H9 (cell line): ENCODE results near the gene GCN1. TPM values are rescaled to one million over a fixed set of nuclear protein-coding genes. Genes with fewer than 3 reads are reported as not detected.

Source experiments
- DNase-seq: peaks from one replicate; pipeline ENCODE4 v3.0.0-alpha.2; 2017
- H2AFZ ChIP-seq: one replicate; pipeline ENCODE4 v1.6.1; 2013; ENCODE audit warnings: mild to moderate bottlenecking, low read length, control low read depth, moderate library complexity
- H2AK5ac ChIP-seq: 2 replicates; pipeline ENCODE4 v1.6.1; 2013; ENCODE audit warnings: low read length, control low read depth, mixed read lengths; ENCODE audit not compliant: insufficient read length
- H2BK120ac ChIP-seq: one replicate; pipeline ENCODE4 v1.6.1; 2013; ENCODE audit warnings: low read depth, mild to moderate bottlenecking, low read length, control low read depth, inconsistent platforms; ENCODE audit not compliant: poor library complexity, severe bottlenecking
- H2BK12ac ChIP-seq: 2 replicates; pipeline ENCODE4 v1.6.1; 2013; ENCODE audit warnings: low read length, control low read depth, mixed read lengths, low read depth; ENCODE audit not compliant: insufficient read length
- H2BK15ac ChIP-seq: 2 replicates; pipeline ENCODE4 v1.6.1; 2013; ENCODE audit warnings: low read depth, low read length, control low read depth
- H2BK20ac ChIP-seq: one replicate; pipeline ENCODE4 v1.6.1; 2013; ENCODE audit warnings: low read depth, mild to moderate bottlenecking, low read length, control low read depth, inconsistent platforms; ENCODE audit not compliant: poor library complexity, severe bottlenecking
- H2BK5ac ChIP-seq: 2 replicates; pipeline ENCODE4 v1.6.1; 2013; ENCODE audit warnings: low read length, control low read depth, mixed read lengths; ENCODE audit not compliant: insufficient read length
- H3K14ac ChIP-seq: 2 replicates; pipeline ENCODE4 v1.6.1; 2013; ENCODE audit warnings: low read length, control low read depth; ENCODE audit not compliant: insufficient read depth
- H3K18ac ChIP-seq: 2 replicates; pipeline ENCODE4 v1.6.1; 2013; ENCODE audit warnings: low read depth, mild to moderate bottlenecking, mixed read lengths, low read length, control low read depth; ENCODE audit not compliant: insufficient read length
- H3K23ac ChIP-seq: 2 replicates; pipeline ENCODE4 v1.6.1; 2013; ENCODE audit warnings: low read length, control low read depth, mixed read lengths, low read depth; ENCODE audit not compliant: insufficient read length
- H3K23me2 ChIP-seq: 2 replicates; pipeline ENCODE4 v1.6.1; 2013; ENCODE audit warnings: low read depth, mild to moderate bottlenecking, mixed read lengths, low read length, control low read depth; ENCODE audit not compliant: insufficient read length, poor library complexity, severe bottlenecking
- H3K27ac ChIP-seq: 2 replicates; pipeline ENCODE4 v1.5.1; 2013; ENCODE audit warnings: low read length, control low read depth, mixed read lengths, low read depth; ENCODE audit not compliant: insufficient read length
- H3K27me3 ChIP-seq: 2 replicates; pipeline ENCODE4 v1.6.1; 2013; ENCODE audit warnings: low read length, control low read depth, inconsistent platforms; ENCODE audit not compliant: insufficient read depth
- H3K4ac ChIP-seq: 2 replicates; pipeline ENCODE4 v1.6.1; 2013; ENCODE audit warnings: low read depth, mild to moderate bottlenecking, control low read depth, inconsistent platforms, low read length, moderate library complexity
- H3K4me1 ChIP-seq: 2 replicates; pipeline ENCODE4 v1.6.1; 2013; ENCODE audit warnings: low read length, control low read depth, inconsistent platforms; ENCODE audit not compliant: insufficient read depth
- H3K4me2 ChIP-seq: 2 replicates; pipeline ENCODE4 v1.6.1; 2013; ENCODE audit warnings: low read length, control low read depth, mixed read lengths; ENCODE audit not compliant: insufficient read length, insufficient read depth
- H3K56ac ChIP-seq: 2 replicates; pipeline ENCODE4 v1.6.1; 2013; ENCODE audit warnings: low read depth, mild to moderate bottlenecking, mixed read lengths, low read length, control low read depth; ENCODE audit not compliant: insufficient read length
- H3K79me1 ChIP-seq: 2 replicates; pipeline ENCODE4 v1.6.1; 2013; ENCODE audit warnings: low read depth, mild to moderate bottlenecking, moderate library complexity, low read length, control low read depth, inconsistent platforms; ENCODE audit not compliant: insufficient read depth, poor library complexity, severe bottlenecking
- H3K79me2 ChIP-seq: 2 replicates; pipeline ENCODE4 v1.6.1; 2013; ENCODE audit warnings: low read length, control low read depth, inconsistent platforms; ENCODE audit not compliant: insufficient read depth
- H3K9ac ChIP-seq: 2 replicates; pipeline ENCODE4 v1.6.1; 2013; ENCODE audit warnings: low read length, control low read depth, mixed read lengths; ENCODE audit not compliant: insufficient read length; ENCODE audit errors: extremely low read depth
- H3K9me3 ChIP-seq: one replicate; pipeline ENCODE4 v1.6.1; 2013; ENCODE audit warnings: low read depth, low read length, inconsistent platforms; ENCODE audit not compliant: control insufficient read depth
- H3T11ph ChIP-seq: one replicate; pipeline ENCODE4 v1.6.1; 2013; ENCODE audit warnings: mild to moderate bottlenecking, low read length, control low read depth, inconsistent platforms
- H4K20me1 ChIP-seq: one replicate; pipeline ENCODE4 v1.6.1; 2013; ENCODE audit not compliant: control insufficient read depth, insufficient read length, insufficient read depth
- H4K5ac ChIP-seq: 2 replicates; pipeline ENCODE4 v1.6.1; 2013; ENCODE audit warnings: low read depth, mild to moderate bottlenecking, mixed read lengths, low read length, control low read depth; ENCODE audit not compliant: insufficient read length
- H4K8ac ChIP-seq: replicated peaks from 2 replicates; pipeline ENCODE4 v1.6.1; 2013; ENCODE audit warnings: low read length, control low read depth, mixed read lengths, low read depth; ENCODE audit not compliant: insufficient read length
- H4K91ac ChIP-seq: 2 replicates; pipeline ENCODE4 v1.6.1; 2013; ENCODE audit warnings: low read depth, mild to moderate bottlenecking, moderate library complexity, mixed read lengths, low read length, control low read depth; ENCODE audit not compliant: insufficient read length
- H3K27ac Mint-ChIP-seq, 3 experiments: 2 replicates in 2 of 3; 3 replicates in 1 of 3; pipeline ENCODE4 v1.8.0; 2020 to 2021; ENCODE audit warnings: mixed read lengths in 3 of 3, mild to moderate bottlenecking in 1 of 3, moderate library complexity in 1 of 3
- H3K27me3 Mint-ChIP-seq: 2 replicates; pipeline ENCODE4 v1.8.0; 2021; ENCODE audit warnings: low read depth, mild to moderate bottlenecking, moderate library complexity, mixed read lengths
- H3K36me3 Mint-ChIP-seq, 3 experiments: 2 replicates in 2 of 3; 3 replicates in 1 of 3; pipeline ENCODE4 v1.8.0; 2020 to 2021; ENCODE audit warnings: low read depth in 3 of 3, mixed read lengths in 3 of 3; ENCODE audit not compliant: insufficient read depth in 1 of 3
- H3K4me1 Mint-ChIP-seq, 2 experiments: 2 replicates each; pipeline ENCODE4 v1.8.0; 2020; ENCODE audit warnings: mixed read lengths in 2 of 2
- H3K4me3 Mint-ChIP-seq, 2 experiments: 2 replicates in 1 of 2; 3 replicates in 1 of 2; pipeline ENCODE4 v1.8.0; 2020 to 2021; ENCODE audit warnings: mild to moderate bottlenecking in 2 of 2, mixed read lengths in 2 of 2, moderate library complexity in 1 of 2
- H3K9me3 Mint-ChIP-seq, 2 experiments: 2 replicates in 1 of 2; 3 replicates in 1 of 2; pipeline ENCODE4 v1.8.0; 2020; ENCODE audit warnings: mild to moderate bottlenecking in 2 of 2, mixed read lengths in 2 of 2, moderate library complexity in 1 of 2
- CTCF ChIP-seq: fragments of 200-600 bp; sonication (generic); conservative IDR thresholded peaks from 3 replicates; pipeline ENCODE4 v1.8.0; 2021; ENCODE audit warnings: antibody characterized with exemption, mild to moderate bottlenecking
- WGBS: extraction: QIAGEN DNeasy Blood & Tissue Kit; methylation state at CpG from one replicate; pipeline ENCODE4 v1.1.7; 2013; ENCODE audit warnings: missing lambda C conversion rate, low lambda C conversion rate, mixed read lengths; ENCODE audit not compliant: insufficient read length; ENCODE audit errors: extremely low coverage; 5-methylcytosine and 5-hydroxymethylcytosine counted together
- total RNA-seq: library from RNA; stranded (reverse); gene quantifications from 2 replicates; pipeline ENCODE4 v1.2.1, GENCODE V29; 2021

The GCN1 gene
- total RNA-seq, 1 experiment from 2014 or later, result 137 TPM

GRCh38 chr12:120132054-120132836 is 62.3 kb downstream of the GCN1 start:
- Histone ChIP-seq H4K91ac (no peak overlapping the region), H3T11ph (no peak overlapping the region), H3K9ac (no peak overlapping the region), H3K9me3 (no peaks in the 10 kb centered on the region), H3K79me1 (no peaks in the 10 kb centered on the region), H3K56ac (no peak overlapping the region), H4K20me1 (no peaks in the 10 kb centered on the region), H3K79me2 (no peaks in the 10 kb centered on the region), H2BK120ac (no peak overlapping the region), H3K4ac (no peak overlapping the region), H3K23me2 (no peaks in the 10 kb centered on the region), H3K27ac (no peak overlapping the region), H2AFZ (no peak overlapping the region), H3K4me1 (no peaks in the 10 kb centered on the region; the same call in 1 of the 2 replicates), H2AK5ac (no peak overlapping the region), H2BK15ac (no peak overlapping the region), H3K4me2 (no peak overlapping the region), H3K18ac (no peak overlapping the region), H3K27me3 (no peaks in the 10 kb centered on the region), H4K5ac (no peak overlapping the region), H2BK20ac (no peak overlapping the region), H3K14ac (no peak overlapping the region), H2BK12ac (no peak overlapping the region), H2BK5ac (no peak overlapping the region), H3K23ac (no peak overlapping the region), H4K8ac (no peak overlapping the region)
- Mint-ChIP-seq H3K27ac (no peak overlapping the region; a peak in 1 of 7 replicates), H3K9me3 (no peaks in the 10 kb centered on the region), H3K4me1 (peaks cover under 1 to 6% of the 10 kb centered on the region in 2 experiments), H3K27me3 (no peaks in the 10 kb centered on the region), H3K36me3 (peaks cover 60 to 98% (median 94%) of the 10 kb centered on the region in 3 experiments; a peak in 6 of 7 replicates), H3K4me3 (no peak overlapping the region)
- no peak for DNase-seq
- no peak for TF ChIP-seq CTCF
- WGBS, result no CpG with 5 or more reads among the region's 9 CpGs
